ENCODE data around the gene SYT9. TPM values are rescaled to one million over a fixed set of nuclear protein-coding genes. Genes with fewer than 3 reads are reported as not detected.

SYT9 gene
- total RNA-seq, 1 donor from 2014 or later = 0.16 TPM

- Histone ChIP-seq H3K79me2 (ENCODE audit: insufficient read depth, low read length) (no peaks in the 10 kb centered on the region), H4K20me1 (ENCODE audit: insufficient read depth, low read length) (no peaks in the 10 kb centered on the region), H3K27ac (ENCODE audit: low read depth, low read length) (no peak overlapping the region)
Observed at GRCh38 chr11:7493670-7494069, 242.0 kb downstream of the SYT9 start.

GRCh38 chr11:7494086-7494745, 242.5 kb downstream of the SYT9 start:
- Histone ChIP-seq H3K4me3 (ENCODE audit: insufficient read depth, low read depth, low read length) (no peak overlapping the region), H4K20me1 (ENCODE audit: insufficient read depth, low read length) (no peaks in the 10 kb centered on the region), H3K27ac (ENCODE audit: low read depth, low read length) (no peak overlapping the region), H3K9ac (ENCODE audit: low read length) (no peak overlapping the region), H3K4me2 (ENCODE audit: low read length) (no peak overlapping the region), H2AFZ (ENCODE audit: low read depth, low read length) (no peak overlapping the region), H3K4me1 (ENCODE audit: insufficient read depth, low read length) (no peaks in the 10 kb centered on the region), H3K9me3 (ENCODE audit: insufficient read depth, low read depth, low read length) (no peaks in the 10 kb centered on the region), H3K79me2 (ENCODE audit: insufficient read depth, low read length) (no peaks in the 10 kb centered on the region), H3K27me3 (ENCODE audit: insufficient read depth, low read length) (no peaks in the 10 kb centered on the region), H3K36me3 (ENCODE audit: insufficient read depth, low read length) (no peaks in the 10 kb centered on the region)
- Mint-ChIP-seq H3K27me3 (ENCODE audit: low read depth, unreplicated experiment) (peaks cover 4% of the 10 kb centered on the region), H3K4me1 (ENCODE audit: low read depth, unreplicated experiment) (no peaks in the 10 kb centered on the region), H3K9me3 (ENCODE audit: unreplicated experiment) (no peaks in the 10 kb centered on the region), H3K36me3 (ENCODE audit: low read depth, unreplicated experiment) (no peaks in the 10 kb centered on the region), H3K27ac (ENCODE audit: unreplicated experiment) (no peak overlapping the region), H3K4me3 (ENCODE audit: unreplicated experiment) (no peak overlapping the region)
- DNase-seq (ENCODE audit: low read depth) (no peak), FAIRE-seq (no peak)
- TF ChIP-seq CTCF (IDR thresholded peaks at IDR 0.05; ENCODE audit: insufficient read depth, low read depth, low read length) (no peak), EZH2 (IDR thresholded peaks at IDR 0.05; ENCODE audit: insufficient read depth, low read length) (no peak)

More at GRCh38 chr11:7493670-7494069, 242.0 kb downstream of the SYT9 start:
- Mint-ChIP-seq H3K36me3 (ENCODE audit: low read depth, unreplicated experiment) (no peaks in the 10 kb centered on the region), H3K9me3 (ENCODE audit: unreplicated experiment) (no peaks in the 10 kb centered on the region), H3K27me3 (ENCODE audit: low read depth, unreplicated experiment) (peaks cover 4% of the 10 kb centered on the region), H3K4me3 (ENCODE audit: unreplicated experiment) (no peak overlapping the region), H3K27ac (ENCODE audit: unreplicated experiment) (no peak overlapping the region), H3K4me1 (ENCODE audit: low read depth, unreplicated experiment) (no peaks in the 10 kb centered on the region)
- Histone ChIP-seq H2AFZ (ENCODE audit: low read depth, low read length) (no peak overlapping the region), H3K27me3 (ENCODE audit: insufficient read depth, low read length) (no peaks in the 10 kb centered on the region), H3K4me2 (ENCODE audit: low read length) (no peak overlapping the region), H3K4me3 (ENCODE audit: insufficient read depth, low read depth, low read length) (no peak overlapping the region), H3K4me1 (ENCODE audit: insufficient read depth, low read length) (no peaks in the 10 kb centered on the region), H3K36me3 (ENCODE audit: insufficient read depth, low read length) (no peaks in the 10 kb centered on the region), H3K9ac (ENCODE audit: low read length) (no peak overlapping the region), H3K9me3 (ENCODE audit: insufficient read depth, low read depth, low read length) (no peaks in the 10 kb centered on the region)
- FAIRE-seq (no peak), DNase-seq (ENCODE audit: low read depth) (no peak)
- no peak for TF ChIP-seq EZH2 (IDR thresholded peaks at IDR 0.05; ENCODE audit: insufficient read depth, low read length)
- no peak for TF ChIP-seq CTCF (IDR thresholded peaks at IDR 0.05; ENCODE audit: insufficient read depth, low read depth, low read length)

GRCh38 chr11:7495882-7496551, 244.3 kb downstream of the SYT9 start:
- no peak for FAIRE-seq
- no peaks in the 10 kb centered on the region for H3K4me1 ChIP-seq (ENCODE audit: insufficient read depth, low read length)
- no peak overlapping the region for H3K9ac ChIP-seq (ENCODE audit: low read length)
- Mint-ChIP-seq H3K4me1 (ENCODE audit: low read depth, unreplicated experiment) (no peaks in the 10 kb centered on the region), H3K27ac (ENCODE audit: unreplicated experiment) (no peak overlapping the region), H3K4me3 (ENCODE audit: unreplicated experiment) (no peak overlapping the region), H3K36me3 (ENCODE audit: low read depth, unreplicated experiment) (no peaks in the 10 kb centered on the region), H3K27me3 (ENCODE audit: low read depth, unreplicated experiment) (peaks cover 4% of the 10 kb centered on the region), H3K9me3 (ENCODE audit: unreplicated experiment) (no peaks in the 10 kb centered on the region)
- H3K27ac ChIP-seq (ENCODE audit: low read depth, low read length) = no peak overlapping the region
- no peaks in the 10 kb centered on the region for H3K27me3 ChIP-seq (ENCODE audit: insufficient read depth, low read length)
- no peak overlapping the region for H3K4me2 ChIP-seq (ENCODE audit: low read length)
- H3K36me3 ChIP-seq (ENCODE audit: insufficient read depth, low read length) = no peaks in the 10 kb centered on the region
- H4K20me1 ChIP-seq (ENCODE audit: insufficient read depth, low read length) = no peaks in the 10 kb centered on the region
- no peaks in the 10 kb centered on the region for H3K79me2 ChIP-seq (ENCODE audit: insufficient read depth, low read length)
- DNase-seq (ENCODE audit: low read depth) = no peak
- no peaks in the 10 kb centered on the region for H3K9me3 ChIP-seq (ENCODE audit: insufficient read depth, low read depth, low read length)
- no peak overlapping the region for H2AFZ ChIP-seq (ENCODE audit: low read depth, low read length)
- TF ChIP-seq EZH2 (IDR thresholded peaks at IDR 0.05; ENCODE audit: insufficient read depth, low read length) = no peak
- no peak for TF ChIP-seq CTCF (IDR thresholded peaks at IDR 0.05; ENCODE audit: insufficient read depth, low read depth, low read length)
- H3K4me3 ChIP-seq (ENCODE audit: insufficient read depth, low read depth, low read length) = no peak overlapping the region

All from astrocyte (in vitro differentiated cells and primary cell).